DND-41 (cell line): Measurements from ENCODE around the gene STN1.
"Not testable (repeated sequence)": the region's sequence is repeated elsewhere in the genome, so short reads cannot be mapped to it uniquely, and the experiment has no call there.

Source experiments
- EZH2 ChIP-seq: IDR thresholded peaks from 3 replicates; pipeline ENCODE4 v1.6.1; 2012; ENCODE audit warnings: borderline replicate concordance, low read depth, mild to moderate bottlenecking, moderate library complexity, low read length, inconsistent platforms; ENCODE audit not compliant: severe bottlenecking
- TF ChIP-seq, protein P1 (sequence below): IDR thresholded peaks from 2 replicates; pipeline ENCODE4 v1.5.1; 2012; ENCODE audit warnings: borderline replicate concordance, low read length, moderate library complexity, mild to moderate bottlenecking; ENCODE audit not compliant: poor library complexity, severe bottlenecking; ENCODE audit errors: extremely low read depth

DNA sequence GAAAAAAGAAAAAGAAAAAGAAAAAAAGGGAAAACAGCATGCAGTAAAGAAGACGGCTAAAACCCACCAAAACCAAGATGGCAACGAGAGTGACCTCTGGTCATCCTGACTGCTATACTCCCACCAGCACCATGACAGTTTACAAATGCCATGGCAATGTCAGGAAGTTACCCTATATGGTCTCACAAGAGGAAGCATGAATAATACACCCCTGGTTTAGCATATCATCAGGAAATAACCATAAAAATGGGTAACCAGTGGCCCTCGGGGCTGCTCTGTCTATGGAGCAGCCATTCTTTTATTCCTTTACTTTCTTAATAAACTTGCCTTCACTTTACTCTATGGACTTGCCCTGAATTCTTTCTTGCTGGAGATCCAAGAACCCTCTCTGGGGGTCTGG is 72.6 kb downstream of the STN1 start:
- TF ChIP-seq, protein P1, sequence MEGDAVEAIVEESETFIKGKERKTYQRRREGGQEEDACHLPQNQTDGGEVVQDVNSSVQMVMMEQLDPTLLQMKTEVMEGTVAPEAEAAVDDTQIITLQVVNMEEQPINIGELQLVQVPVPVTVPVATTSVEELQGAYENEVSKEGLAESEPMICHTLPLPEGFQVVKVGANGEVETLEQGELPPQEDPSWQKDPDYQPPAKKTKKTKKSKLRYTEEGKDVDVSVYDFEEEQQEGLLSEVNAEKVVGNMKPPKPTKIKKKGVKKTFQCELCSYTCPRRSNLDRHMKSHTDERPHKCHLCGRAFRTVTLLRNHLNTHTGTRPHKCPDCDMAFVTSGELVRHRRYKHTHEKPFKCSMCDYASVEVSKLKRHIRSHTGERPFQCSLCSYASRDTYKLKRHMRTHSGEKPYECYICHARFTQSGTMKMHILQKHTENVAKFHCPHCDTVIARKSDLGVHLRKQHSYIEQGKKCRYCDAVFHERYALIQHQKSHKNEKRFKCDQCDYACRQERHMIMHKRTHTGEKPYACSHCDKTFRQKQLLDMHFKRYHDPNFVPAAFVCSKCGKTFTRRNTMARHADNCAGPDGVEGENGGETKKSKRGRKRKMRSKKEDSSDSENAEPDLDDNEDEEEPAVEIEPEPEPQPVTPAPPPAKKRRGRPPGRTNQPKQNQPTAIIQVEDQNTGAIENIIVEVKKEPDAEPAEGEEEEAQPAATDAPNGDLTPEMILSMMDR: not testable (repeated sequence)
- not testable (repeated sequence) for TF ChIP-seq EZH2
